PC-9 (cell line): ENCODE results near the gene SLC12A6. TPM values are rescaled to one million over a fixed set of nuclear protein-coding genes. Genes with fewer than 3 reads are reported as not detected.

Experiments used
- BruUV-seq: library from RNA; stranded (reverse); fragments of 400-500 nt; replicated peaks from 2 replicates; lab custom pipeline; 2021; lab: Mats Ljungman, UMichigan
- CTCF ChIA-PET: fragments of 300-600 bp; sonication (Branson Sonifier 250); formaldehyde crosslinking; loops from one replicate; lab custom pipeline; 2022; ENCODE audit warnings: antibody characterized with exemption; lab: Charles Lee
- POLR2A ChIA-PET: fragments of 300-600 bp; sonication (Branson Sonifier 250); formaldehyde crosslinking; loops from one replicate; lab custom pipeline; 2022; ENCODE audit warnings: antibody characterized with exemption; ENCODE audit not compliant: unreplicated experiment; lab: Charles Lee
- DNase-seq, 2 experiments: peaks; one replicate each; pipeline versions ENCODE4 v3.0.0 to v3.0.0-alpha.2; 2015 to 2022; ENCODE audit warnings: mixed read lengths in 1 of 2
- H2AFZ ChIP-seq: fragments of 200-600 bp; sonication (generic); 2 replicates; pipeline ENCODE4 v1.8.1; 2017; ENCODE audit warnings: antibody characterized with exemption
- H3F3A ChIP-seq: fragments of 200-600 bp; sonication (generic); 2 replicates; pipeline ENCODE4 v1.8.1; 2017; ENCODE audit warnings: antibody characterized with exemption, mild to moderate bottlenecking, low read depth; ENCODE audit not compliant: insufficient read depth
- H3K27ac ChIP-seq: fragments of 200-600 bp; sonication (generic); 2 replicates; pipeline ENCODE4 v1.6.1; 2016; ENCODE audit warnings: mixed run types
- H3K27me3 ChIP-seq: fragments of 200-600 bp; sonication (generic); 2 replicates; pipeline ENCODE4 v1.6.1; 2016; ENCODE audit warnings: low read depth, mixed run types; ENCODE audit not compliant: insufficient read depth
- H3K36me3 ChIP-seq: fragments of 200-600 bp; sonication (generic); 2 replicates; pipeline ENCODE4 v1.6.1; 2016; ENCODE audit warnings: low read depth, mixed run types
- H3K4me1 ChIP-seq: fragments of 200-600 bp; sonication (generic); replicated peaks from 2 replicates; pipeline ENCODE4 v1.6.1; 2016; ENCODE audit warnings: mixed run types; ENCODE audit not compliant: insufficient read depth
- H3K4me2 ChIP-seq: fragments of 200-600 bp; sonication (generic); 2 replicates; pipeline ENCODE4 v1.6.1; 2017; ENCODE audit warnings: mixed run types
- H3K4me3 ChIP-seq: fragments of 200-600 bp; sonication (generic); 2 replicates; pipeline ENCODE4 v1.6.1; 2016; ENCODE audit warnings: mixed run types
- H3K79me2 ChIP-seq: fragments of 200-600 bp; sonication (generic); 2 replicates; pipeline ENCODE4 v1.6.1; 2017; ENCODE audit warnings: low read depth, mixed run types
- H3K9me2 ChIP-seq: fragments of 200-600 bp; sonication (generic); 2 replicates; pipeline ENCODE4 v1.8.1; 2017; ENCODE audit warnings: mild to moderate bottlenecking; ENCODE audit not compliant: insufficient read depth
- H3K9me3 ChIP-seq: fragments of 200-600 bp; sonication (generic); 2 replicates; pipeline ENCODE4 v1.8.1; 2016; ENCODE audit warnings: low read depth; ENCODE audit not compliant: insufficient read depth
- H4K20me1 ChIP-seq: fragments of 200-600 bp; sonication (generic); 2 replicates; pipeline ENCODE4 v1.8.1; 2017; ENCODE audit not compliant: insufficient read depth
- CTCF ChIP-seq: fragments of 200-600 bp; sonication (generic); conservative IDR thresholded peaks from 2 replicates; pipeline ENCODE4 v1.6.1; 2017; ENCODE audit warnings: mixed run types, antibody characterized with exemption, mild to moderate bottlenecking, moderate library complexity
- EZH2 ChIP-seq: fragments of 200-600 bp; sonication (generic); IDR thresholded peaks from 2 replicates; pipeline ENCODE4 v1.8.0; 2017; ENCODE audit warnings: antibody characterized with exemption, low read depth
- intact Hi-C: fragments of 100-400 bp; cut with micrococcal nuclease; formaldehyde crosslinking; loops from one replicate; pipeline ENCODE4 v1.10.0; 2022; ENCODE audit not compliant: unreplicated experiment
- total RNA-seq: library from RNA; stranded (reverse); gene quantifications from 2 replicates; pipeline ENCODE4 v1.2.3, GENCODE V29; 2021

Gene SLC12A6
- total RNA-seq, 1 experiment from 2014 or later, result 27.5 TPM

- intact Hi-C loops, result loop anchor here (10.0 kb wide), 1 partner anchor 227 kb away; the partner anchor contains the start of genes EMC7 and PGBD4
- Histone ChIP-seq H3K36me3 (no peaks in the 10 kb centered on the region), H3K4me2 (no peak overlapping the region), H4K20me1 (no peaks in the 10 kb centered on the region), H3K9me3 (no peaks in the 10 kb centered on the region), H3K27ac (no peak overlapping the region), H3K4me1 (peaks cover 28% of the 10 kb centered on the region), H3K9me2 (no peaks in the 10 kb centered on the region), H3K4me3 (no peak overlapping the region), H3F3A (peaks cover 17% of the 10 kb centered on the region), H3K27me3 (no peaks in the 10 kb centered on the region), H3K79me2 (0 out of 2 replicates have a peak, but pooled peaks cover 4% of the 10 kb centered on the region), H2AFZ (no peak overlapping the region)
- DNase-seq, result no peak
- no TSS peak for BruUV-seq
- ChIA-PET POLR2A (no interaction called here), CTCF (no interaction called here)
- TF ChIP-seq EZH2, result no peak
- no peak for TF ChIP-seq CTCF
These were observed 5.8 kb downstream of the SLC12A6 start for GRCh38 chr15:34331809-34332208.

DNA sequence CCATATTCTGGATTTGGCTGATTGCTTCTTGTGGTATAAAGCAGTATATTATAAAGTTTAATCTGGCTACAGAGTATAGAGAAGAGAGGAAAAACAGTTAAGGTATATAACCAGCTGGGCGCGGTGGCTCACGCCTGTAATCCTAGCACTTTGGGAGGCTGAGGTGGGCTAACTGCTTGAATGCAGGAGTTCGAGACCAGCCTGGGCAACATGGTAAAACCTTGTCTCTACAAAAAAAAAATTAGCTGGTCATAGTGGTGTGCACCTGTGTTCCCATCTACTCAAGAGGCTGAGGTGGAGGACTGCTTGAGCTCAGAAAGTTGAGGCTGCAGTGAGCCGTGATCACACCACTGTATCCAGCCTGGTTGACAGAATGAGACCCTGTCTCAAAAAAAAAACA lies 7.3 kb downstream of the SLC12A6 start:
- Histone ChIP-seq H3K4me2 (no peak overlapping the region), H3K9me2 (no peaks in the 10 kb centered on the region), H3K4me3 (no peak overlapping the region), H3K27ac (no peak overlapping the region), H3K79me2 (0 out of 2 replicates have a peak, but pooled peaks cover 4% of the 10 kb centered on the region), H2AFZ (no peak overlapping the region), H3K36me3 (no peaks in the 10 kb centered on the region), H3K4me1 (peaks cover 12% of the 10 kb centered on the region), H3K9me3 (no peaks in the 10 kb centered on the region), H4K20me1 (no peaks in the 10 kb centered on the region), H3F3A (peaks cover 11% of the 10 kb centered on the region), H3K27me3 (no peaks in the 10 kb centered on the region)
- ChIA-PET POLR2A (interaction anchor here (0.7 kb wide), 1 partner anchor 195 kb away, joined by 5 read pairs; no protein-coding TSS in a partner anchor), CTCF (no interaction called here)
- intact Hi-C loops, result loop anchor here (10.0 kb wide), 1 partner anchor 225 kb away; the partner anchor contains the start of genes EMC7 and PGBD4
- TF ChIP-seq CTCF (no peak), EZH2 (no peak)
- no peak for DNase-seq
- no TSS peak for BruUV-seq

DNA sequence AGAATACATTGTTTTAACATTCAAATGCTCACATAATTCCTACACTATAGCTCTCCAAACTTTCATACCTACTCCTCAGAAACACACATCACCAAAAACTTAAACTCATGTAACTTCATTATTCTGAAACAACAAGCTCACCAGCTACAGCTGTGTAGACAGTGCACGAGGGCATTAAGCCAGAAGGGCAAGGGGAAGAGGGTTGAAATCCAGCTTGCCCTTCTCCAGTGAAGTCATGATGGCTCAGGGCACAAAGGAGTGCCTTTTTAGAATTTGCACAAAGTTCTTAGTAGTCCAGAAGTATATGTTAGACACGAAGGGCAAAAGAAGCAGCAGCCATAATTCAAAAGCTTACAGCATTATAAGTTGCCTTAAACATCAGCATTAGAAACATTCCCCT lies 8.6 kb downstream of the SLC12A6 start:
- Histone ChIP-seq H3F3A (no peaks in the 10 kb centered on the region), H3K9me3 (no peaks in the 10 kb centered on the region), H3K27me3 (no peaks in the 10 kb centered on the region), H3K36me3 (no peaks in the 10 kb centered on the region), H4K20me1 (no peaks in the 10 kb centered on the region), H3K27ac (no peak overlapping the region), H3K9me2 (no peaks in the 10 kb centered on the region), H3K4me1 (no peaks in the 10 kb centered on the region), H3K4me3 (no peak overlapping the region), H3K79me2 (0 out of 2 replicates have a peak, but pooled peaks cover 4% of the 10 kb centered on the region), H2AFZ (no peak overlapping the region), H3K4me2 (no peak overlapping the region)
- no peak for DNase-seq
- intact Hi-C loops, result no loop called here
- BruUV-seq, result no TSS peak
- ChIA-PET CTCF (no interaction called here), POLR2A (interaction anchor here (0.6 kb wide), 1 partner anchor 8 kb away, joined by 6 read pairs; the partner anchor contains the start of gene SLC12A6)
- TF ChIP-seq CTCF, result no peak
- no peak for TF ChIP-seq EZH2
